ENCODE measurements around the gene AK3. TPM values are rescaled to one million over a fixed set of nuclear protein-coding genes. Genes with fewer than 3 reads are reported as not detected.
A peak's percentile ranks its signal among the peaks of the same experiment; 100 is the strongest.

The AK3 gene
- total and polyA plus RNA-seq, 9 of the 15 experiments (the other 6 are each of a cell fraction or from before 2014, with no cell fraction given): 12.2 to 78.6 (median 41.8) TPM

DNA sequence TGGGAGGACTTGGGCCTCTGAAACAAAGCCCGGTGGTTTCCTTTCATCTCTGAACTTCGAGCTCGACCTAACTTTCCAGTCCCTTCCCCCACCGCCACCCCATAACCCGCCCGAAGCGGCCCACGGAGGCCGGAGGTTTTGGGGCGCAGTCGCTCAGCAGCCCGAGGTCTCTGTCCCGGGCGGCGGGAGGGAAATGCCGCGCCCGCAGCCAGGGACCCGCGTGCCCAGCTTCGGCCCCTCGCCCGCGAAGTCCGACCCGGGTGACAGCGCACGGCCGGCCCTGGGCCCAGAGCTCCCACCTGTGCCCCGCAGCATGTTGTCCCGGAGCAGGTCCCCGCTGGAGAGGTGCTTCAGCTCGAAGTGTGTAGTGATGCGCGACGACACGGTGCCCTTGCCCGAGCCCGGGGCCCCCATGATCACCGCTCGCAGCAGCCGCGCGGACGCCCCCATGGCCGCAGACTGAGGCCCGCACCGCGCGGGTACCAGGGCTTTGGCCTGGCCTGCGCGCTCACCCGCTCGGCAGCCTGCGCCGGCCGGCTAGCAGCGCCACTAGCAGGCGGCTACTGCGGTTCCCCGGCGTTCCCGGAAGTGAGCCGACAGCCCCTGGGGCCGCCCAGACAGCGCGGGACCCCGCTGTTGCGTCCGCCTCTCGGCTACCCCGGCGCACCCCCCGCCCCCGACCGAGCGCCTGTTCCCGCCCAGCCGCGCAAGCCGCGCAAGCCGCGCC, at the start of gene AK3 (continued):
- TF ChIP-seq, protein P1, sequence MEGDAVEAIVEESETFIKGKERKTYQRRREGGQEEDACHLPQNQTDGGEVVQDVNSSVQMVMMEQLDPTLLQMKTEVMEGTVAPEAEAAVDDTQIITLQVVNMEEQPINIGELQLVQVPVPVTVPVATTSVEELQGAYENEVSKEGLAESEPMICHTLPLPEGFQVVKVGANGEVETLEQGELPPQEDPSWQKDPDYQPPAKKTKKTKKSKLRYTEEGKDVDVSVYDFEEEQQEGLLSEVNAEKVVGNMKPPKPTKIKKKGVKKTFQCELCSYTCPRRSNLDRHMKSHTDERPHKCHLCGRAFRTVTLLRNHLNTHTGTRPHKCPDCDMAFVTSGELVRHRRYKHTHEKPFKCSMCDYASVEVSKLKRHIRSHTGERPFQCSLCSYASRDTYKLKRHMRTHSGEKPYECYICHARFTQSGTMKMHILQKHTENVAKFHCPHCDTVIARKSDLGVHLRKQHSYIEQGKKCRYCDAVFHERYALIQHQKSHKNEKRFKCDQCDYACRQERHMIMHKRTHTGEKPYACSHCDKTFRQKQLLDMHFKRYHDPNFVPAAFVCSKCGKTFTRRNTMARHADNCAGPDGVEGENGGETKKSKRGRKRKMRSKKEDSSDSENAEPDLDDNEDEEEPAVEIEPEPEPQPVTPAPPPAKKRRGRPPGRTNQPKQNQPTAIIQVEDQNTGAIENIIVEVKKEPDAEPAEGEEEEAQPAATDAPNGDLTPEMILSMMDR (IDR thresholded peaks at IDR 0.05 in 2 of 3, conservative IDR thresholded peaks at IDR 0.05 in 1 of 3; ENCODE audit: insufficient read depth in 2 of 3, low read depth in 1 of 3, low read length in 3 of 3): peak in 2 of 3 experiments; percentile 44 to 69; a peak in 4 of 6 replicates
- 0 out of 2 replicates have a peak, but pooled peaks have one; percentile 46 for TF ChIP-seq HNRNPL (IDR thresholded peaks at IDR 0.05; ENCODE audit: low read depth, low read length)
- TF ChIP-seq EZH2 (IDR thresholded peaks at IDR 0.05; ENCODE audit: borderline replicate concordance, low read depth, low read length): no peak
- TF ChIP-seq RAD21 (CRISPR knock-in tag; conservative IDR thresholded peaks at IDR 0.05 in 1 of 2, IDR thresholded peaks at IDR 0.05 in 1 of 2): peak; percentile 29 to 41
- 0 out of 2 replicates have a peak, but pooled peaks have one; percentile 53 for TF ChIP-seq SUPT5H (IDR thresholded peaks at IDR 0.05)
- TF ChIP-seq, protein P2, sequence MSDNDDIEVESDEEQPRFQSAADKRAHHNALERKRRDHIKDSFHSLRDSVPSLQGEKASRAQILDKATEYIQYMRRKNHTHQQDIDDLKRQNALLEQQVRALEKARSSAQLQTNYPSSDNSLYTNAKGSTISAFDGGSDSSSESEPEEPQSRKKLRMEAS (CRISPR knock-in tag; IDR thresholded peaks at IDR 0.05): peak; percentile 80
- TF ChIP-seq ZNF274 (IDR thresholded peaks at IDR 0.05; ENCODE audit: borderline replicate concordance, low read depth, low read length): no peak
- TF ChIP-seq, protein P3, sequence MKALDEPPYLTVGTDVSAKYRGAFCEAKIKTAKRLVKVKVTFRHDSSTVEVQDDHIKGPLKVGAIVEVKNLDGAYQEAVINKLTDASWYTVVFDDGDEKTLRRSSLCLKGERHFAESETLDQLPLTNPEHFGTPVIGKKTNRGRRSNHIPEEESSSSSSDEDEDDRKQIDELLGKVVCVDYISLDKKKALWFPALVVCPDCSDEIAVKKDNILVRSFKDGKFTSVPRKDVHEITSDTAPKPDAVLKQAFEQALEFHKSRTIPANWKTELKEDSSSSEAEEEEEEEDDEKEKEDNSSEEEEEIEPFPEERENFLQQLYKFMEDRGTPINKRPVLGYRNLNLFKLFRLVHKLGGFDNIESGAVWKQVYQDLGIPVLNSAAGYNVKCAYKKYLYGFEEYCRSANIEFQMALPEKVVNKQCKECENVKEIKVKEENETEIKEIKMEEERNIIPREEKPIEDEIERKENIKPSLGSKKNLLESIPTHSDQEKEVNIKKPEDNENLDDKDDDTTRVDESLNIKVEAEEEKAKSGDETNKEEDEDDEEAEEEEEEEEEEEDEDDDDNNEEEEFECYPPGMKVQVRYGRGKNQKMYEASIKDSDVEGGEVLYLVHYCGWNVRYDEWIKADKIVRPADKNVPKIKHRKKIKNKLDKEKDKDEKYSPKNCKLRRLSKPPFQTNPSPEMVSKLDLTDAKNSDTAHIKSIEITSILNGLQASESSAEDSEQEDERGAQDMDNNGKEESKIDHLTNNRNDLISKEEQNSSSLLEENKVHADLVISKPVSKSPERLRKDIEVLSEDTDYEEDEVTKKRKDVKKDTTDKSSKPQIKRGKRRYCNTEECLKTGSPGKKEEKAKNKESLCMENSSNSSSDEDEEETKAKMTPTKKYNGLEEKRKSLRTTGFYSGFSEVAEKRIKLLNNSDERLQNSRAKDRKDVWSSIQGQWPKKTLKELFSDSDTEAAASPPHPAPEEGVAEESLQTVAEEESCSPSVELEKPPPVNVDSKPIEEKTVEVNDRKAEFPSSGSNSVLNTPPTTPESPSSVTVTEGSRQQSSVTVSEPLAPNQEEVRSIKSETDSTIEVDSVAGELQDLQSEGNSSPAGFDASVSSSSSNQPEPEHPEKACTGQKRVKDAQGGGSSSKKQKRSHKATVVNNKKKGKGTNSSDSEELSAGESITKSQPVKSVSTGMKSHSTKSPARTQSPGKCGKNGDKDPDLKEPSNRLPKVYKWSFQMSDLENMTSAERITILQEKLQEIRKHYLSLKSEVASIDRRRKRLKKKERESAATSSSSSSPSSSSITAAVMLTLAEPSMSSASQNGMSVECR (CRISPR knock-in tag; IDR thresholded peaks at IDR 0.05): peak; percentile 60; the same call in 1 of the 2 replicates
- TF ChIP-seq, protein P4, sequence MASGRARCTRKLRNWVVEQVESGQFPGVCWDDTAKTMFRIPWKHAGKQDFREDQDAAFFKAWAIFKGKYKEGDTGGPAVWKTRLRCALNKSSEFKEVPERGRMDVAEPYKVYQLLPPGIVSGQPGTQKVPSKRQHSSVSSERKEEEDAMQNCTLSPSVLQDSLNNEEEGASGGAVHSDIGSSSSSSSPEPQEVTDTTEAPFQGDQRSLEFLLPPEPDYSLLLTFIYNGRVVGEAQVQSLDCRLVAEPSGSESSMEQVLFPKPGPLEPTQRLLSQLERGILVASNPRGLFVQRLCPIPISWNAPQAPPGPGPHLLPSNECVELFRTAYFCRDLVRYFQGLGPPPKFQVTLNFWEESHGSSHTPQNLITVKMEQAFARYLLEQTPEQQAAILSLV (tag; IDR thresholded peaks at IDR 0.05): no peak
- TF ChIP-seq ZNF217 (CRISPR knock-in tag; IDR thresholded peaks at IDR 0.05): no peak

Data from K562 (cell line).